Osteocyte (in vitro differentiated cells): ENCODE results near the gene UBA52. TPM values are rescaled to one million over a fixed set of nuclear protein-coding genes. Genes with fewer than 3 reads are reported as not detected.

ENCODE experiments used
- DNase-seq: peaks from one replicate; pipeline ENCODE4 v3.0.0; 2021; ENCODE audit warnings: mixed read lengths; ENCODE audit not compliant: unreplicated experiment; ENCODE audit errors: extremely low spot score
- H3K27ac Mint-ChIP-seq: one replicate; pipeline ENCODE4 v1.8.0; 2021; ENCODE audit warnings: mild to moderate bottlenecking, mixed read lengths; ENCODE audit not compliant: unreplicated experiment
- H3K27me3 Mint-ChIP-seq: one replicate; pipeline ENCODE4 v1.8.0; 2021; ENCODE audit warnings: mixed read lengths; ENCODE audit not compliant: unreplicated experiment
- H3K36me3 Mint-ChIP-seq: one replicate; pipeline ENCODE4 v1.8.0; 2021; ENCODE audit warnings: mixed read lengths; ENCODE audit not compliant: unreplicated experiment
- H3K4me1 Mint-ChIP-seq: one replicate; pipeline ENCODE4 v1.8.0; 2021; ENCODE audit warnings: mixed read lengths; ENCODE audit not compliant: unreplicated experiment
- H3K4me3 Mint-ChIP-seq: one replicate; pipeline ENCODE4 v1.8.0; 2021; ENCODE audit warnings: mild to moderate bottlenecking, moderate library complexity, mixed read lengths; ENCODE audit not compliant: unreplicated experiment
- H3K9me3 Mint-ChIP-seq: one replicate; pipeline ENCODE4 v1.8.0; 2021; ENCODE audit warnings: mixed read lengths; ENCODE audit not compliant: unreplicated experiment
- total RNA-seq: library from RNA; stranded (reverse); gene quantifications from 2 replicates; pipeline ENCODE4 v1.2.1, GENCODE V29; 2021
- TF ChIP-seq, protein P1 (sequence below): fragments of 200-600 bp; sonication (generic); IDR thresholded peaks from 2 replicates; pipeline ENCODE4 v1.5.0; 2021; ENCODE audit warnings: antibody characterized with exemption, mild to moderate bottlenecking, moderate library complexity

UBA52 gene
- total RNA-seq, 1 donor from 2014 or later: 1,081 TPM

DNA sequence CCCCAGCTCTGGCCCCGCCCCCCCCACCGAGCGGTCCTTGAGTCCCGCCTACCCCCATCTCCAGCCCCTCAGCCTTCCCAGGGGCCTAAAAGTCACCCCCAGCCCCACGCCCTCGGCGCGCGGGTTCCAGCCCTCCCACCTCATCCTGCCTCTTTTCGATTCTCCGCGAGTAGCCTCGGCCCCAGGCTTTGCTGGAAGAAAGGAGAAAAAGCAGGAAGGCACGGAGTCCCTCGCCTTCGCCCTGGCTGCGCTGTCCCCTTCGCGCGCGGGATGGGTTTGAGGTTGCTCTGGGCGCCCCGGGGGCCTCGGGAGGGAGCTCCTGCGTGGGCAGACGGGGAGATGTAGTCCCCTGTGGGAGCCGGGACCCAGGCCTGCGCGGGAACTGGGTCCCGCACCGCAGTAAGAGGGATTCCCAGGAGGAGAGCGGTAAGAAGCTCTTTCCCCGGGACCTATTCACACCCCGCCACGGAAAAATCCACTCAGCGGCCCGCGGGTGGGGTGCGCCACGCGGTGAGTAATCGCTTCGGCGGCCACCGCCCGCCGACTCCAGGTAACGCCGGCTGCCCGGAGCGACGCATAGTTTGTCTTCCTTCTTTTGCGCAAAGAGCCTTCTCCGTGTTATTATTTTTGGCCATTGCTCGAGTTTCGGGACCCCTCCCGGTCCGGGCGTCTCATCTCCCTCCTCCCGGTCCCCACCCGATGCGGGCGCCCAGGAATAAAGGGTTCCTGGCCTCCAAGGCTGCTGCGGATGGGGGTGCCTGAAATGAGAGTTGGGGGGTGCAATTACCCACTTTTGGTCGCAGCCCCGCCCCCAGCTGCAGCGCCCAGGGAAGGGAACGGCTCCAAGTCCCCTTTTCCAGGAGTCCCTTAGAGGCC is 35.8 kb downstream of the UBA52 start:
- Mint-ChIP-seq H3K4me1 (peaks cover 35% of the 10 kb centered on the region), H3K9me3 (no peaks in the 10 kb centered on the region)
- TF ChIP-seq, protein P1, sequence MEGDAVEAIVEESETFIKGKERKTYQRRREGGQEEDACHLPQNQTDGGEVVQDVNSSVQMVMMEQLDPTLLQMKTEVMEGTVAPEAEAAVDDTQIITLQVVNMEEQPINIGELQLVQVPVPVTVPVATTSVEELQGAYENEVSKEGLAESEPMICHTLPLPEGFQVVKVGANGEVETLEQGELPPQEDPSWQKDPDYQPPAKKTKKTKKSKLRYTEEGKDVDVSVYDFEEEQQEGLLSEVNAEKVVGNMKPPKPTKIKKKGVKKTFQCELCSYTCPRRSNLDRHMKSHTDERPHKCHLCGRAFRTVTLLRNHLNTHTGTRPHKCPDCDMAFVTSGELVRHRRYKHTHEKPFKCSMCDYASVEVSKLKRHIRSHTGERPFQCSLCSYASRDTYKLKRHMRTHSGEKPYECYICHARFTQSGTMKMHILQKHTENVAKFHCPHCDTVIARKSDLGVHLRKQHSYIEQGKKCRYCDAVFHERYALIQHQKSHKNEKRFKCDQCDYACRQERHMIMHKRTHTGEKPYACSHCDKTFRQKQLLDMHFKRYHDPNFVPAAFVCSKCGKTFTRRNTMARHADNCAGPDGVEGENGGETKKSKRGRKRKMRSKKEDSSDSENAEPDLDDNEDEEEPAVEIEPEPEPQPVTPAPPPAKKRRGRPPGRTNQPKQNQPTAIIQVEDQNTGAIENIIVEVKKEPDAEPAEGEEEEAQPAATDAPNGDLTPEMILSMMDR: no peak

DNA sequence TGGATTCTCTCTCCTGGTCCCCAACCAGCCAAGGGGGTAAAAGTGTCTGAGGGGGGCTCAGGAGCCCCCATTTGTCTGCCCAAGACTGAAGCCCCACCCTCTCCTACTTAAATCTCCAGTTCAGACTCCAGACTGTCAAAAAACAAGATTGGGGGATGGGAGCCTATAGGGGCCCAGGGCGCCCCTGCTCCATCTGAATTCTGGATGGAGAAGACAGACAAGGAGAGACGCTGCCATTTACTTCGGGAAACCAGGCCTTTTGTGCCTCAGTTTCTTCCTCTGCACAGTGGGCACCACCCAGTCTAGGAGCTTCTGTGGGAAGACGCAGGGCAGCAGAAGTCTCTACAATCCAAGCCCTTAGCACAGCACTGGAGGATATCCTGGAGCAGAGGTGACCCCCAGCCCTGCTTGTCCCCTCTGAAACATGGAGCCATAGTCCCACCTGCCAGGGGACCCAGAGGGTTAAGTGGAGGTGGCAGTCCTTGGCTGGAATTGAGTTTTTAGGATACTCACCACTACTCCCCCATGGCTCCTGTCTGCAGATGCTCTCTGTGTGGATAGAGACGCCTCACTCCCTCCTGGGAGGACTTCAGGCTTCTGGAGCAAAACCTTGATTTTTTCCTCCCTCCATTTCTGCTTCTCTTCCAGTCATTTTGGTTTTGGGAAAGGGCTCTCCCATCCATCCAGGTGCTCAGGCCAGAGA is 36.6 kb downstream of the UBA52 start:
- no peak for DNase-seq
- TF ChIP-seq, protein P1: no peak
- Mint-ChIP-seq H3K36me3 (peaks cover 4% of the 10 kb centered on the region), H3K4me1 (peaks cover 34% of the 10 kb centered on the region), H3K27me3 (peaks cover 41% of the 10 kb centered on the region), H3K9me3 (no peaks in the 10 kb centered on the region), H3K27ac (no peak overlapping the region), H3K4me3 (no peak overlapping the region)

More for the DNA sequence above, 35.8 kb downstream of the UBA52 start:
- Mint-ChIP-seq H3K36me3 (peaks cover 4% of the 10 kb centered on the region), H3K27me3 (peaks cover 42% of the 10 kb centered on the region), H3K27ac (no peak overlapping the region), H3K4me3 (peak overlapping the region; percentile 60)
- DNase-seq: no peak

DNA sequence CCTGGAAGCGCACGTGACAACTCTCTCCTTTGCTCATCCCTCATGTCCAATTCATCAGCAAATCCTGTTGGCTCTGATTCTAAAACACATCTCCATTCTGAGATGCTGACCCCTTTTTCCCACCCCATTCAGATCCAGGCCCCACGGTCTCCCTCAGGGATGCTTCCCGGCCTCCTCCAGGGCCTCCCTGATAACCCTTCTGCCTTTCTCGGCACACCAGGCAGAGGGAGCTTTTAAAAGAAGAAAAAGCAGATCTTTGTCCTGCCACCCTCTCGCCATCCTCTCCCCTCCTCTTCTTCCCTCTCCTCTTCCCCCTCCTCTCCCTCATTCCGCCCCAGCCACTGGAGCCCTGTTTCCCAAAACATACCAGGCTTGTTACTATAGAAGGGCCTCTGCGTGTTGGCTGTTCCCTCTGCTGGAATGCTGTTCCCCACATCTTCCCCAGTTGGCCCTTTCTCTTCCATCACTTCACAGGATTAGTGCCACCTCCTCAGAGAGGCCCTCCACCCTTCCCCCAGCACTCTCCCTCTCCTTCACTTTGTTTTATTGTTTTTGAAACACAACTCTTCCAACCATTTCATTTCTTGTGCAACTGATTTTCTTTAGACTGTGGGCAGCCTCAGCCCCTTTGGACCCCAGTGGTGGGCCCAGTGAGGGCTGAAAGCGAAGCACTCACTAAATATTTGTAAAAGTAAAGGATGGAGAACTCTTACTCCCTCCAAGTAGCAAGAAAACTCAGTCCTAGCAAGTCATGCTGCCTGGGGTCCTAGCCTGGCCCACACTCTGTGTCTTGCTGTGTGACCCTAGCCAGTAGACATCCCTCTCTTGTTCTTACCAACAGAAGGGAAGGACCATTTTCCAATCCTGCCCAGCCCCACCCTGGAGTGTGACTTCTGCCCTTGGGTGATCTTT is 37.4 kb downstream of the UBA52 start:
- H3K4me1 Mint-ChIP-seq: peaks cover 32% of the 10 kb centered on the region
- no peaks in the 10 kb centered on the region for H3K9me3 Mint-ChIP-seq
- peaks cover 4% of the 10 kb centered on the region for H3K36me3 Mint-ChIP-seq
- no peak overlapping the region for H3K27ac Mint-ChIP-seq
- H3K27me3 Mint-ChIP-seq: peaks cover 44% of the 10 kb centered on the region
- TF ChIP-seq, protein P1: no peak
- no peak for DNase-seq
- no peak overlapping the region for H3K4me3 Mint-ChIP-seq

DNA sequence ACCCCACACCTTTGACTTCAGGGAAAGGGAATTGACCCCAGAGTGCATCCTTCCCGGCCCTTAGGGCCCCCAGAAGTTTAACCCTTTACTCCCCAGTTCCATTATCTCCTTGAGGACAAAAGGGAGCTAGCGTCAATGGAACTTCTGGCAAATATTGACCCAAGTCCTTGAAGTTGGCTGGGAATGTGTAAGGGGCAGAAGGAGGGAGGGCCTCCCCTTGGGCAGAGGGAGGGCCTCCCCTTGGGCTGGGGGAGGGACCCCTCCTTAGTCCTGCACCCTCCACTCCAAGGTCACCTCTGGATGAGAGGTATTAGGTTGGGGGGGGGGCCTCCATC is 38.0 kb downstream of the UBA52 start:
- TF ChIP-seq, protein P1: no peak
- Mint-ChIP-seq H3K27ac (no peak overlapping the region), H3K36me3 (peaks cover 4% of the 10 kb centered on the region), H3K4me3 (no peak overlapping the region), H3K9me3 (no peaks in the 10 kb centered on the region), H3K4me1 (peaks cover 30% of the 10 kb centered on the region), H3K27me3 (peaks cover 50% of the 10 kb centered on the region)
- DNase-seq: no peak
